ENCODE results near the gene NET1.

The NET1 gene

GRCh38 chr10:5497948-5498730 lies 85.8 kb downstream of the NET1 start:
- DNase-seq (ENCODE audit: extremely low read depth in 1 of 2, low read depth in 1 of 2), result no peak

- no peak for DNase-seq (ENCODE audit: extremely low read depth in 1 of 2, low read depth in 1 of 2)
Observed at GRCh38 chr10:5498791-5499492, 86.6 kb downstream of the NET1 start.

DNA sequence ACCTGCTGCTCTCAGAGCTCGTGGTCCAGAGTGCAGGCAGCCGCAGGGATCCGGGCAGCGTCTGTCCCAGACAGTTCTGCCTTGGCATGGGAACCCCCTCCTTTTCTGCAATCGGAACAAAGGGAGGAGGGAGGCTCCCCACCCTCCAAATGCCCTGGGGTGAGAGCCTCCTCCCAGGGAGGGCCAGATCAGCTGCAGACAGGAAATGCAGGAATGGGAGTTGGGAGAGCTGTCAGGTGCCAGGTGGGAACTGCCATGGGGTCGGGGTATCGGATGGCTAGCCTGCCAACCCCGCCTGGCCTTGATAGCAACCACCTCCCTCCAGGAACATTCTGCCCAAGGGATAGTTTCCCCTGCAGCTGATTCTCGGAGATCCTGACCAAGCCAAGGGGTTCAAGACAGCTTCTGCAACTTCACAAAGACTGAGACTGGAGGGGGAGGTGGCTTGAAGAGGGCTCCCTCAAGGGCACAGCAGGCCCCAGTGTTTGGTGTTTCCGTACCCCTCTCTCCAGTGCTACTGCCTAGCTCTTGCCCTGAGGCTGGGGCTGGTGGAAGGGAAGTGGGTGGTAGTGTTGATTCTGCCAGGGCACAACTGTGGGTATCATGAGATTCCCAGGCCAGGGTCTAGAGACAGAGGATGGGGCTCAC lies 87.3 kb downstream of the NET1 start, which contains the start of gene CALML5:
CALML5 (minus strand) TSS at position 78 of the 648 bp plus-strand sequence. CDS start 132 bp downstream, outside the sequence.
- no peak for DNase-seq (ENCODE audit: extremely low read depth in 1 of 2, low read depth in 1 of 2)

- no peak for DNase-seq (ENCODE audit: extremely low read depth in 1 of 2, low read depth in 1 of 2)
Observed at GRCh38 chr10:5500162-5500670, 87.9 kb downstream of the NET1 start.

DNA sequence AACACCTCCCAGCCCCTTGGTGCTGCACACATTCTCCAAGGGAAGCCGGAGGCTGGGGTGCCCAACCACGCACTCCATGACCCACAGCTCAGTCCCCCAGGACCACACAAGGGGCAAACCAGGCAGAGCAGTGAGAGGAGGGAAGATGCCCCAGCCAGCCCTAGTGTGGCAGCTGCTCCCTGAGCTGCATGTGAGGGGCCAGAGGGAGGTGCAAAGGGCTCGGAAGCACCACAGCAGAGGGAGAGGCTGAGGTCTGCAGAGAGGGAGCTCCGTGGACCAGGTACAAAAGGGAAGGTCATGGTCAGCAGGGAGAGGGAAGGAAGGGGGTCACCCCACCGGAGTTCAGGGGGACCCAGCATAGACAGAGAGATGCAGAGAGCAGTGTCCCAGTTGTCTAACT lies 88.6 kb downstream of the NET1 start:
- no peak for DNase-seq (ENCODE audit: extremely low read depth in 1 of 2, low read depth in 1 of 2)

DNA sequence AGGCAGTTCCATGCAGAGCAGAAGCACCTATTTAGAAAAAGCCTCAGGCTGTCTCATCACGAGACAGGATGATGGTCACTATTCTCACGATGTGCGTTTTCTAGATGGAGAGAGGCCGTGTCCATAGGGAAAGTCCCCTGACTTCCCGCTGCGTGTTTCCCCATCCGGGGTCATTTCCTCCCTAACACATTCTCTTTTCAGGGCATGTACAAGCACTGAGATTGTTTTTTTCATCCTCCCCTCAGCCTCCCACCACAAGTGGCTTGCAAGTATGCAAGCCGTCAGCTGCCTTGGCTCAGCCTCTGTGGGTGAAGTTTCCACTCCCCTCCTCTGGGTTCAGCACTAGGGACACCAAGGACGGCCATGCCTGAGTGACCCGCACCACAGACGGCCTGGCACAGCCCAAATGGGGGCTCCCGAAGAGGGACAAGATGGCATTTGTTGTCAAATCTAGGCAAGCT lies 89.7 kb downstream of the NET1 start:
- DNase-seq (ENCODE audit: extremely low read depth in 1 of 2, low read depth in 1 of 2), result no peak

DNA sequence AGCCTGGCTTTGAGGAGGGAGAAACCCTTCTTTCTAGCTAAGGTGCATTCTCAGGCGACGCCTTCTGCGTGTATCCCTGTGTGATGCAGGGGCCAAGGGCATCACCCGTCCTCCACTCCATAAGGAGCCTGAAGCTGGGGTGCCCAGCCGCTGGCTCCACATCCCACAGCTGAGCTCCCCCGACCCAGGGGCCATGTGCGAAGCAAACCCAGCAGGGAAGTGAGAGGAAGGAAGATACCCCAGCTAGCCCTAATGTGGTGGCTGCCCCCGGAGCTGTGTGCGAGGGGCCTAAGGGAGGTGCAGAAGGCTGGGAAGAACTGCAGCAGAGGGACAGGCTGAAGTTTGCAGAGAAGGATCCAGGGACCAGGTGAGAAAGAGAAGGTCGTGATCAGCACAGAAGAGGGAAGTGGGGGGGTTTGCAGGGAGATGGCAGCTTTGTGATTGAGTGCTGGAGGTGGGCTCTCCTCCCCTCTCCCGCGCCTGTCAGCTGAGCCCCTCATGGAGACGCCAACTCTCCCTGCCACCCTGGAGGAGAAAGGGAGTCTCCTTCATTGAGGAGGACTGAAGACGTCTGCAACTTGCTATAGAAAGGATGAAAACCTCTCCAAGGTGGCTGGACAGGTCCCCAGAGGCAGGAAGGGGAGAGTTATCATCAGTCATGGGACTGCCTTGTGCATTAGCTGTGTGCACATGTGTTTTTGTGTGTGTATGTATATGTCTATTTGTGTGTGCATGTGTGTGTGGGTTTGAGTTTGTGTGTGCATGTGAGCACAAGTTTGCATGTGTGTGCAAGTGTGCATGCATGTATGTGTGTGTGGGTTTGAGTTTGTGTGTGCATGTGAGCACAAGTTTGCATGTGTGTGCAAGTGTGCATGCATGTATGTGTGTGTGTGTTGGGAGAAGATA lies 90.5 kb downstream of the NET1 start:
- DNase-seq (ENCODE audit: extremely low read depth in 1 of 2, low read depth in 1 of 2), result no peak

DNA sequence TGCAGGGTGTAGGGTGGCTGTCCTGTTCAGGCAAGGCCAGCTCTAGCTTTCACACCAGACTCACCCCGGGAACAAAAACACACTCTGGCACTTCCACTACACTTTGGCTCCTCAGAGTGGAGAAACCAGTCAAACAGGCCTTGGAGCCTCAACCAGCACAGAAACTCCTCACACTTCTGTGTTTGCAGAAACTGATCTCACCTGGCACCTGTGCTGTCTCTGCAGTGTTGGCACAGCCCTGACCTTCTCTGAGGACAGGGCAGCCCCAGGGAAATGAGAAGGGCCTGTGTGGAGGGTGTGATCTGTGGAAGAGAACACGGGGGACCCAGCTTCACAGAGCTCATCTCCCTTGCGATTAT lies 91.1 kb downstream of the NET1 start:
- DNase-seq (ENCODE audit: extremely low read depth in 1 of 2, low read depth in 1 of 2), result no peak

DNA sequence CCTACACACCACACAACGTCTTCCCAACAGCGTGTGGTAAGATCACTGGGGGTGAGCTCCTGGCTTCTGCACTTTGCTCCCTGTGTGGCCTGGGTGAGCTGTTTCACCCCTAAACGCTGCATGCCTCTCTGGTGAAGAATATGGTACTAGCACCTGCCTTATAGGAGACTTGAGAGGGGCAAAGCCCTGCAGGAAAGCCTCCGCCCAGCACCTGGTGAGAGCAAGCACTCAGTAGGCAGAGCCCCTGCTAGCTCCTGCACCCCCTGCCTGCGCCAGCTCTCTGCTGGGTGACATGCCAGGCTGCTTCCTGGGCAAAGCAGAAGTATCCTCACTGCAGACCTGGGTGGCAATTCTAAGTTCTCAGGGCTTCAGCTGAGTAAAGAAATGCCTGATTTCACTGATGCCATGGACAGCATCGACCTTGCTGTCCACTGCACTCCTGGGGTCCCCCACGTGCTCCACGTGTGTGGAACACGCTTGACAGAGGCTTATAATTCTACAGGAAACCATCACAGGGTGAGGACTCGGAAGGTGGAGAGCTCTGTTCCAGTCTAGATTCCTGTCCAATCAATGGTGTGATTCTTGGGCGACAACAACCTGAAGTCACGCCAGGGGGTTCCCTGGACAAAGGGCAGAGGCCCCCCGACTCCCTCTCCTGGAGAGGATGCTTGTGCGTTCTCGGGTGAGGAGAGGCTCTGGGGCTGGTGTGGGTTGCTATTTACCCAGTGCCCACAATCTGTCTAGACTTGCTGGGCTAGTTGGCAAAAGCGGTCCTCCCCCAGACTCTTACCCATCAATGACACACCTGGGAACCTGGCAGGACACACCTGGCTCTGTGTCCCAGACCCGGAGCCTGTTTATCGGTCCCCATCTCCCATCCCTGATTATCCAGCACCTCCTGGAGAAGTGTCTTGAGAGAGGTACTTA lies 92.1 kb downstream of the NET1 start:
- DNase-seq (ENCODE audit: extremely low read depth in 1 of 2, low read depth in 1 of 2), result no peak

GRCh38 chr10:5506246-5506645 lies 93.9 kb downstream of the NET1 start:
- no peak for DNase-seq (ENCODE audit: extremely low read depth in 1 of 2, low read depth in 1 of 2)

- no peak for DNase-seq (ENCODE audit: extremely low read depth in 1 of 2, low read depth in 1 of 2)
Observed at GRCh38 chr10:5506751-5507648, 94.6 kb downstream of the NET1 start.

- no peak for DNase-seq (ENCODE audit: extremely low read depth in 1 of 2, low read depth in 1 of 2)
Observed at GRCh38 chr10:5507649-5508131, 95.3 kb downstream of the NET1 start.

- DNase-seq (ENCODE audit: extremely low read depth in 1 of 2, low read depth in 1 of 2), result no peak
Observed at GRCh38 chr10:5508161-5508604, 95.8 kb downstream of the NET1 start.
